SK-N-SH (cell line): ENCODE measurements around the gene TSC1.

ENCODE experiments used
- CTCF ChIP-seq: fragments of 200-600 bp; sonication (generic); IDR thresholded peaks from 2 replicates; pipeline ENCODE4 v1.6.1; 2017; ENCODE audit warnings: antibody characterized with exemption, mild to moderate bottlenecking, moderate library complexity
- FOSL2 ChIP-seq: IDR thresholded peaks from 2 replicates; pipeline ENCODE4 v1.4.0; 2012; ENCODE audit warnings: low read depth, mild to moderate bottlenecking, moderate library complexity, borderline replicate concordance
- JUND ChIP-seq: IDR thresholded peaks from 2 replicates; pipeline ENCODE4 v1.4.0; 2012
- MXI1 ChIP-seq: IDR thresholded peaks from 2 replicates; pipeline ENCODE4 v1.6.1; 2012; ENCODE audit warnings: mild to moderate bottlenecking, low read depth, low read length, improper control_type of control experiment
- POLR2AphosphoS5 ChIP-seq: IDR thresholded peaks from 2 replicates; pipeline ENCODE4 v1.6.1; 2012; ENCODE audit warnings: low read depth, low read length
- REST ChIP-seq: IDR thresholded peaks from 2 replicates; pipeline ENCODE4 v1.6.1; 2012; ENCODE audit warnings: mild to moderate bottlenecking, low read depth, low read length, moderate library complexity
- RFX5 ChIP-seq: IDR thresholded peaks from 2 replicates; pipeline ENCODE4 v1.6.1; 2012; ENCODE audit warnings: mild to moderate bottlenecking, improper control_type of control experiment, low read length
- SMC3 ChIP-seq: IDR thresholded peaks from 2 replicates; pipeline ENCODE4 v1.6.1; 2012; ENCODE audit warnings: low read depth, low read length, improper control_type of control experiment
- TCF12 ChIP-seq: IDR thresholded peaks from 2 replicates; pipeline ENCODE4 v1.4.0; 2012
- YY1 ChIP-seq: IDR thresholded peaks from 2 replicates; pipeline ENCODE4 v1.4.0; 2012; ENCODE audit warnings: low read depth, mild to moderate bottlenecking

- TF ChIP-seq POLR2AphosphoS5 = no peak
- no peak for TF ChIP-seq CTCF
- TF ChIP-seq YY1 = no peak
- no peak for TF ChIP-seq SMC3
- TF ChIP-seq JUND = no peak
- no peak for TF ChIP-seq RFX5
- TF ChIP-seq MXI1 = no peak
- no peak for TF ChIP-seq REST
- TF ChIP-seq FOSL2 = no peak
- TF ChIP-seq TCF12 = no peak
Measured at GRCh38 chr9:132863096-132863495, 81.3 kb downstream of the TSC1 start.
